Adrenal gland (tissue), 12 donors: ENCODE results near the gene NEU3. TPM values are rescaled to one million over a fixed set of nuclear protein-coding genes. Genes with fewer than 3 reads are reported as not detected.
A peak's percentile ranks its signal among the peaks of the same experiment; 100 is the strongest.
"Not testable (repeated sequence)": the region's sequence is repeated elsewhere in the genome, so short reads cannot be mapped to it uniquely, and the experiment has no call there.

Experiments used
- DNase-seq, 7 donors: peaks; one replicate each; pipeline ENCODE4 v3.0.0-alpha.2; 2019 to 2020
- H3K27ac ChIP-seq, 5 donors: fragments of 200-600 bp; sonication (generic) in 4 of 5; 1 replicate in 3 of 5; 2 replicates in 2 of 5; pipeline versions ENCODE4 v1.5.1 to v1.8.0; 2016 to 2020; ENCODE audit warnings: mild to moderate bottlenecking in 1 of 5
- H3K27me3 ChIP-seq: fragments of 200-600 bp; 2 replicates; pipeline ENCODE4 v1.8.0; 2021
- H3K36me3 ChIP-seq, 2 donors: fragments of 200-600 bp; replicated peaks in 1 of 2; 1 replicate in 1 of 2; 2 replicates in 1 of 2; pipeline versions ENCODE4 v1.5.1 to v1.8.0; 2018 to 2022
- H3K4me1 ChIP-seq, 2 donors: fragments of 200-600 bp; replicated peaks in 1 of 2; 1 replicate in 1 of 2; 2 replicates in 1 of 2; pipeline versions ENCODE4 v1.5.1 to v1.8.0; 2018 to 2021
- H3K4me3 ChIP-seq, 4 donors: fragments of 200-600 bp; sonication (generic) in 3 of 4; one replicate each; pipeline ENCODE4 v1.5.1; 2016 to 2018
- H3K9me3 ChIP-seq, 3 donors: fragments of 200-600 bp; sonication (generic) in 1 of 3; replicated peaks in 1 of 3; 1 replicate in 2 of 3; 2 replicates in 1 of 3; pipeline versions ENCODE4 v1.5.1 to v1.8.0; 2016 to 2021
- CTCF ChIP-seq, 6 experiments: fragments of 450-650 bp in 4 of 6; fragments of 200-600 bp in 2 of 6; sonication (generic) in 1 of 6; IDR thresholded peaks; 1 replicate in 5 of 6; 2 replicates in 1 of 6; pipeline versions ENCODE4 v1.5.1 to v1.8.0; 2016 to 2021; ENCODE audit warnings: antibody characterized with exemption in 6 of 6, mild to moderate bottlenecking in 2 of 6, moderate library complexity in 1 of 6
- POLR2A ChIP-seq, 2 donors: fragments of 450-650 bp; IDR thresholded peaks; one replicate each; pipeline ENCODE4 v1.6.1; 2017; ENCODE audit warnings: antibody characterized with exemption in 2 of 2, mild to moderate bottlenecking in 2 of 2, moderate library complexity in 1 of 2
- WGBS, 4 donors: extraction: QIAGEN DNeasy Blood & Tissue Kit in 2 of 4; methylation state at CpG; one replicate each; pipeline versions ENCODE4 v1.1.5 to v1.1.7; 2013 to 2017; 5-methylcytosine and 5-hydroxymethylcytosine counted together
- intact Hi-C, 2 donors: fragments of 100-400 bp; cut with DNase I; formaldehyde crosslinking; loops; one replicate each; pipeline versions ENCODE4 v1.14.1 to v1.15.0; 2022 to 2023
- polyA plus RNA-seq, 3 donors: library from polyadenylated mRNA; stranded (reverse); fragments of 200-250 nt in 2 of 3; fragments of 350-450 nt in 1 of 3; fragmentation: Illumina TruSeq in 1 of 3; extraction: RNeasy Lipid Tissue Mini Kit (QIAGEN cat#74804) in 1 of 3; gene quantifications; one replicate each; pipeline ENCODE4 v1.2.3, GENCODE V29; 2013 to 2014
- total RNA-seq, 9 donors: library from RNA; depleted of rRNA in 4 of 9; stranded (reverse); fragments of >200 nt in 4 of 9; fragments of 120-200 nt in 1 of 9; fragmentation: NEBNext Ultra II Directional in 1 of 9; extraction: Animal tissue kit (Norgen Biotek cat#: 25700) in 1 of 9; gene quantifications; one replicate each; pipeline versions ENCODE4 v1.1.0 to v1.2.4, GENCODE V29; 2013 to 2023
- donor health status: healthy with polysubstance abuse.
- donor health status: Bipolar disorder and iron deficiency.
- donor health status: DM: yes; HTN: yes; CAD: no.
- donor health status: DM: no; HTN: no; CAD: no.
- donor health status: DM: no; HTN: no; CAD: no.
- donor health status: DM: yes; HTN: yes; CAD: no.

The NEU3 gene
- total and polyA plus RNA-seq, 12 donors: 8.3 to 34.9 (median 19.7) TPM

- Histone ChIP-seq H3K9me3 (no peaks in the 10 kb centered on the region), H3K27me3 (no peaks in the 10 kb centered on the region), H3K4me1 (peaks cover 0 to 4% of the 10 kb centered on the region in 2 donors), H3K36me3 (peaks cover 0 to 5% of the 10 kb centered on the region in 2 donors), H3K4me3 (no peak overlapping the region), H3K27ac (no peak overlapping the region)
- no peak for DNase-seq
- TF ChIP-seq POLR2A (IDR thresholded peaks at IDR 0.05) (no peak), CTCF (IDR thresholded peaks at IDR 0.05) (no peak)
- intact Hi-C loops: no loop called here
- WGBS, 4 donors: 78 to 100% (median 100%) methylated on average over 1 of the region's 1 CpG
Observed at GRCh38 chr11:74981888-74982287, 6.8 kb upstream of the NEU3 start.

GRCh38 chr11:74984070-74984469 is 4.7 kb upstream of the NEU3 start:
- Histone ChIP-seq H3K9me3 (no peaks in the 10 kb centered on the region), H3K27ac (no peak overlapping the region), H3K4me1 (no peaks in the 10 kb centered on the region), H3K27me3 (no peaks in the 10 kb centered on the region), H3K36me3 (no peaks in the 10 kb centered on the region), H3K4me3 (no peak overlapping the region)
- TF ChIP-seq POLR2A (IDR thresholded peaks at IDR 0.05) (no peak), CTCF (IDR thresholded peaks at IDR 0.05) (no peak)
- WGBS, 4 donors: 89 to 97% (median 93%) methylated on average over 3 of the region's 3 CpGs
- no peak for DNase-seq
- intact Hi-C loops: no loop called here

- intact Hi-C loops: no loop called here
- 84 to 94% (median 92%) methylated on average over 2 of the region's 2 CpGs for WGBS, 4 donors
- TF ChIP-seq POLR2A (IDR thresholded peaks at IDR 0.05): no peak
- no peak for TF ChIP-seq CTCF (IDR thresholded peaks at IDR 0.05)
- Histone ChIP-seq H3K27ac (no peak overlapping the region), H3K4me3 (no peak overlapping the region), H3K36me3 (no peaks in the 10 kb centered on the region), H3K4me1 (peaks cover 4% of the 10 kb centered on the region in 2 donors), H3K27me3 (no peaks in the 10 kb centered on the region), H3K9me3 (no peaks in the 10 kb centered on the region)
- DNase-seq: no peak
Observed at GRCh38 chr11:74984730-74985129, 4.0 kb upstream of the NEU3 start.

- no peaks in the 10 kb centered on the region for H3K9me3 ChIP-seq
- peak overlapping the region; percentile 13 to 97 (median 73) for H3K4me3 ChIP-seq
- no peaks in the 10 kb centered on the region for H3K27me3 ChIP-seq
- WGBS, 4 donors: 3 to 6% (median 5%) methylated on average over 8 of the region's 8 CpGs
- H3K36me3 ChIP-seq: peaks cover 0 to under 1% of the 10 kb centered on the region in 2 donors
- peak overlapping the region; percentile 62 to 86 (median 84) for H3K27ac ChIP-seq
- no peak for DNase-seq
- H3K4me1 ChIP-seq: peaks cover 24% of the 10 kb centered on the region in 2 donors
- TF ChIP-seq CTCF (IDR thresholded peaks at IDR 0.05) (no peak), POLR2A (IDR thresholded peaks at IDR 0.05) (no peak)
- intact Hi-C loops: no loop called here
Observed at GRCh38 chr11:74989260-74989638, 516 bp downstream of the NEU3 start.

- H3K9me3 ChIP-seq, intact Hi-C loops, H3K36me3 ChIP-seq, DNase-seq, H3K27me3 ChIP-seq, H3K27ac ChIP-seq: not testable (repeated sequence)
- peaks cover 24% of the 10 kb centered on the region in 2 donors for H3K4me1 ChIP-seq
- WGBS, 4 donors: 87 to 93% (median 88%) methylated on average over 4 of the region's 4 CpGs
- H3K4me3 ChIP-seq: peak overlapping the region in 1 of 4 donors; percentile 84
Observed at GRCh38 chr11:74990150-74990549, 1.4 kb downstream of the NEU3 start.
